DMS153 (cell line): ENCODE data around the gene PIK3R2.
"Not testable (repeated sequence)": the region's sequence is repeated elsewhere in the genome, so short reads cannot be mapped to it uniquely, and the experiment has no call there.

Experiments
- DNase-seq: peaks from one replicate; lab custom pipeline; 2025; lab: John Stamatoyannopoulos, UW

PIK3R2 gene

GRCh38 chr19:18152817-18153555 lies at the start of gene PIK3R2:
Gene PIK3R2, plus strand, starts transcription at chr19:18153163. Its CDS starts 2,717 bp downstream, at chr19:18155880.
- peak; percentile 96 for DNase-seq

GRCh38 chr19:18104793-18105131 lies 48.2 kb upstream of the PIK3R2 start:
- DNase-seq, result no peak

DNA sequence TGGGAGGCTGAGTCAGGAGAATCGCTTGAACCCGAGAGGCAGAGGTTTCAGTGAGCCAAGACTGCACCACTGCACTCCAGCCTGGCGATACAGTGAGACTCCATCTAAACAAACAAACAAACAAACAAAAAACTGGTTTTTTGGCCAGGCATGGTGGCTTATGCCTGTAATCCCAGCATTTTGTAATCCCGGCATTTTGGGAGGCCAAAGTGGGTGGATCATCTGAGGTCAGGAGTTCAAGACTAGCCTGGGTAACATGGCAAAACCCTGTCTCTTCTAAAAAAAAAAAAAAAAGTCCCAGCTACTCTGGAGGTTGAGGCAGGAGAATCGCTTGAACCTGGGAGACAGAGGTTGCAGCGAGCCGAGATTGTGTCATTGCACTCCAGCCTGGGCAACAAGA lies 47.7 kb upstream of the PIK3R2 start:
- DNase-seq, result not testable (repeated sequence)

GRCh38 chr19:18107235-18107634 lies 45.7 kb upstream of the PIK3R2 start:
- DNase-seq, result peak; percentile 55

DNA sequence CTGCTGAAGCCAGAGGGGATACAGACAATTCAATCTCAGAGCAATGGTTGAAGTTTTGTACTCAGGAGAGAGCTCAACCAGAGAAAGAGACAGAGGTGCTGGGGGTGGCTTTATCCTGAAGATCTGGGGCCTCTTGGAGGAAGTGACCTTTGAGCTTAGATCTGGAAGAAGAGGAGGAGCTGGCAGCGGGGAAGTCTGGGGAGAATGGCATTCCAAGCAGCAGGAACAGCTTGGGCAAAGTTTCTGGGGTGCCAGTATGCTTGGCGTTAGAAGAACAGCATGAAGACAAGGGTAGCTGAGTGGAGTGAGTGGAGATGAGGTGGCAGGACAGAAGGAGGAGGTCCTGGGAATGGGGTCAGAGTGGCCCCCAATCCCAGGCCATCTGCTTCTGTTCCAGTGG lies 44.1 kb upstream of the PIK3R2 start:
- no peak for DNase-seq

GRCh38 chr19:18109341-18109732 lies 43.6 kb upstream of the PIK3R2 start:
- DNase-seq, result no peak

GRCh38 chr19:18109733-18110608 lies 43.0 kb upstream of the PIK3R2 start:
- DNase-seq, result no peak

- DNase-seq, result no peak
These were observed 42.2 kb upstream of the PIK3R2 start for GRCh38 chr19:18110609-18111232.

GRCh38 chr19:18112989-18113478 lies 39.9 kb upstream of the PIK3R2 start:
- DNase-seq, result peak; percentile 58

- no peak for DNase-seq
These were observed 39.1 kb upstream of the PIK3R2 start for GRCh38 chr19:18113827-18114226.

DNA sequence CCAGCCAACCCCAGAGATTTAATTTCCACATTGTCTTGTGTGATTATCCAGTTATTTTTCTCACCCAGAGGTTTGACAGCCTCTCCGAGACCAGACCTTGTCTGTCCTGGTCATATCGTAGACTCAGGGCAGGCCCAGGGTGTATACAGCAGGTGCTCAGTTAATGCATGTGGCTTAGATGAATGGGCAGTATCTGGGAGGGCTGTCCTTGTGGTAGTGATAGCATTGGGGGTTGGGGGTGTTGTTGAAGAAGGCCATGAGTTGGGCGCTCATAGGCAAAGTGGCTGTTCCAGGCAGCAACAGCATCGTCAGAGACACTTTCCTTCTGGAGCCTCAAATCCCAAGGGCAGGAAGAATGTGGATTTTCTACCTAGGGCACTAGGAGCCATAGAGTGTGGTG lies 38.5 kb upstream of the PIK3R2 start:
- DNase-seq, result no peak

DNA sequence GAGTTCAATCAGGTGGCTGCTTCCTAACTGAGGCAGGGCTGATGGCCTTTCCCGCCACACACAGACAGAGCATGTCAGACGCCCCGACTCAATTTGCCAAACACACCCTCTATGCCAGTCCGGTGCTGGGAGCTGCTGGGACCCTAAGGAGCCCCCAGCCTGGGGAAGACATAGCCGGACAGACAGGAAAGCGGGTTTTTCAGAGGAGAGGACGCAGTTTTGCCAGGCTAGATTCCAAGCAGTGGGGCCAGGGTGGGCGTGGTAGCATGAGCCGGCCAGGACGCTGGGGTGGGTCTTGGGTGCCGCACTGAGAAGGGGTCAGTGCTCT lies 35.6 kb upstream of the PIK3R2 start:
- DNase-seq, result no peak

DNA sequence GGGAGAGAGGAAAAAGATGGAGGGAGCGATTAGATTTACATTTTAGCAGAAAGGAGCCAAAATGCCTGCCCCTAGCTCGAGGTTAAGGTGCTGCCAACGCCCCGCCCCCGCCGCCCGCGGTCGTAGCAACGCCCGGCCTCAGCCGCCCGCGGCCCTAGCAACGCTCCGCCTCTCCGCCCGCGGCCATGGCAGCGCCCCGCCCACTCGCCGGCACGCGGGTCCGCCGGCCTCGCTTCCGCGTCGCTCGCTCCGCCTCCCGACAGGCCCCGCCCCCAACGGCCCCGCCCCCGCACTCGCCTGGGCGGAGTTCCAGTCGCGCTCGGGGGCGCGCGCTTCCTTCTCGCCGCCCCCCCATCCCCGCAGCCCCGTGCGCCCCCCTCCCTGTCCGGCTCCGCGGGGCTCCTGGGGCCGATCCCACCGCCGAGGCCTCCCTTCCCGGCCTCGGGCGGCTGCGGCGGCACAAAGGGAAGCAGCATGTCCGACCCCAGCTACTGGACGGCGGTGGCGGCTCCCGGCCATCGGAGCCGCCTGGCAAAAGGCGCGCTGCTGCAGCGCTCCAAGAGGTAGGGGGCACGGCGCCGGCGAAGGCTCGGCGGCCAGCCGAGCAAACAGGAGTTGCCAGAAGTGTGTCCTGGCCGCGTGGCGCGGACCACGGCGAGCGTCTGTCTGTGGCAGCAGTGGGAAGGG lies 35.1 kb upstream of the PIK3R2 start:
- peak; percentile 72 for DNase-seq

DNA sequence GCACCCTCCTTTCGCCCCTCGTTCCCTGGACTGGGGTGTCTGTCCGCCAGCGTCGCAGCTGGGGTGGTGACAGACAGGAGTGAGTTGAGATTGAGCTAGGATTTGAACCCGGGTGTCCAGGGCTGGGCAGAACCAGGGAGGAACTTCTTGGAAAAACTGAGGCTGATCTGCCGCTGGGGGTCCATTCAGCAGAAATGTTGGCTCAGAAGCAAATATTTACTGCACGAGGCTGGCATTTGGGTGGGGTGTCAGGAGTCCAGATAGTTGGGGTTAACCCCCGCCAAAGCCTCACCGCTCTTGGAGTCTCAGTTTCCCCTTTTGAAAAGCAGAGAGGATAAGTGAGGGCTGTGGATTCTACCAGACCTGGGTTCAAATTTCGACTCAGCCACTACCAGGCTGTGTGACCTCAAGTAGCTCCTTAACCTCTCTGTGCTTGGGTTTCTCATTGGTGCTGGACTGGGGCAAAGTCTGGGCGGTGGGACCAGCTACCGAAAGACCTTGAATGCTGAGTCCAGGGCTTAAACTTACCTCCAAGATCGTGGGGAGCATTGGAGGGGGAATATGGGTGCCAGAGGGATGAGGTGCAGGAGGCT lies 34.4 kb upstream of the PIK3R2 start:
- no peak for DNase-seq

DNA sequence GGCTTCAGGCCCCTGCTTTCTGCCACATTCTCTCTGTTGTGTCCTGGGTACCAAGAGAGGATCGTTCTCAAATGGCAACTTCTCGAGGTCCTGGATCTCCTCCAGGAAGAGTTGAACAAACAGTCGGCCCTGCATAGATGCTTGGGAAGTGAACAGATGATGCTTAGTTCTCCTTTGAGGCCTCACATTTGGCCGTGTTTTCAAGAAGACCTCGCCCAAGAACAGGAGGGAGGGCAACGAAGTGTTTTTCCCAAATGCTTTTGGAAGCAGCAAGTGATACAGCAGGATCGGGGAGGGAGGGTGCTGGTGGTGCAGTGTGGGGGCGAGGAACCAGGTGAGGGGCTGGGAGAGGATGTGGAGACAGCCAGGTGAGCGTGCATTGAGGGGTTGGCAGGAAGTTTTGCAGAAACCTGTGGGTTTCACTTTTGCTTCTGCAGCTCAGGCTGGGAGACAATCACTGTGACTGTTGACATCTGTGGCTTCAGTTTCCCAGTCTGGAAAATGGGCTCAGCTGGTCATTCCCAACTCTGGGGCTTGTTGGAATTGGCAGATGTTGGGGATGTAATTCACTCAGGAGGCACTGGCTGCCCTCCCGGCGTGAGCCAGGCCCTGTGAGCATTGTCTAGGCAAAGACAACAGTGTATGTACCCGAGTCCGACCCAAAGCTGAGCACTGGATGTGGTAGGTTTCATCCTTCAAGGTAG lies 33.8 kb upstream of the PIK3R2 start:
- DNase-seq, result no peak

DNA sequence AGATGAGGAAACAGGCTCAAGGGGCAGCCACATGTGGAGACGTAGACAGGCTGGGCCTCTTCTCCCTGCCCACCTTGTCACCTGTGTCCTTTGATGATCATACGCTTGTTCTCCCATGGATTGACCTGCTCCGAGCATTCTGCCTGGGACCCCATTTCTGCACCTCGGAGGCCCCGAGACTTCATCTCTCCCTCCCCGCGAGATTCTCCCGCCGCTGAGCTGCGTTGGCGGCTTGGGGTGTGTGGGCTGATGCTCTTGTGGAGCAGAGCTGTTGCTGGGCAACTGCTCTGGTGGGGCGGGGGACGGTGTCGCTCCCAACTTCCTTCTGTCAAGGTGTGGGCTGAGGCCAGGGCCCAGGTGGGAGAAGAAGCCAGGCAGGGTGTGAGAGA lies 33.3 kb upstream of the PIK3R2 start:
- no peak for DNase-seq

DNA sequence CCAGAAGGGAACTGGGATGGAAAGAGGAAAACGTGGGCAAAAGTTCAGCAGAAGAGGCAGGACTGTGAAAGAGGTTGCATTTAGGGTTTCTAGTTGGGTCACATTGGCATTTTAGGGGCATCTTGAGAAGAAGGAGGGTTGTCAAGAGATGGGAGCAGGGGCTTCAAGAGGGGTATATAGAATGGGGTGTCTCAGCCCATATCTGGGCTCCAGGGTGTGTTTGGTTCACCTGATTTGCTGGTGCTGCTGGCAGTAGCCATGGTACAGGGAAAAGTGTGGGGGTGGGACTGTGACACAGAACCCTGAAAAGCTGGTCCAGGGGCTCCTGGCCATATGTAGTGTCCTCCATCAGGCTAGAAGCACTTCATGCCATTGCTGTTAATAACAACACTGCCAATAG lies 32.8 kb upstream of the PIK3R2 start:
- DNase-seq, result no peak

- no peak for DNase-seq
These were observed 31.8 kb upstream of the PIK3R2 start for GRCh38 chr19:18121166-18121565.

DNA sequence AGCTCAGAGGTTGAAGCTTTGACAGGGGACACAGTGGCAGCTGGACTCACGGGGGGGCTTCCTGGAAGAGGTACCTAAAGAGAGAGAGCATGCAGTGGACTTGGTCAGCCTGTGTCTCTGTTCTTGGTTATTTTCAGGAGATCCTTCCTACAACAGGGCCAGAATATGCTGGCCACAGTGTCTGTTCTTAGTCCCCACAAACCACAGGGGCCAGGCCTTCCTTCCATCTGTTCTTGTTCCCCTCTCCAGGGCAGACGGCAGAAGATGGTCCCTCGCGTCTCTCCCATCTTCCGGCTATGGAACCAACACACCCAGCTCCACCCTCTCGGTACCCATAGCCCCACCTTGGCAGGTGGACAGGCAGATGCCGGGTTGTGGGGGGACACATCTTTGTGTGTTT lies 30.5 kb upstream of the PIK3R2 start:
- no peak for DNase-seq

GRCh38 chr19:18122860-18123795 lies 29.8 kb upstream of the PIK3R2 start:
- DNase-seq, result no peak
